GM12875 (cell line): ENCODE measurements around the gene PDGFD.

Source experiments
- H3K4me3 ChIP-seq: one replicate; pipeline ENCODE4 v1.5.1; 2011; ENCODE audit warnings: low read depth, low read length, control low read depth
- TF ChIP-seq, protein P1 (sequence below): IDR thresholded peaks from 2 replicates; pipeline ENCODE4 v1.5.1; 2011; ENCODE audit warnings: low read depth, mild to moderate bottlenecking, control low read depth, inconsistent platforms, low read length, moderate library complexity, borderline replicate concordance; ENCODE audit not compliant: insufficient read depth

The PDGFD gene

DNA sequence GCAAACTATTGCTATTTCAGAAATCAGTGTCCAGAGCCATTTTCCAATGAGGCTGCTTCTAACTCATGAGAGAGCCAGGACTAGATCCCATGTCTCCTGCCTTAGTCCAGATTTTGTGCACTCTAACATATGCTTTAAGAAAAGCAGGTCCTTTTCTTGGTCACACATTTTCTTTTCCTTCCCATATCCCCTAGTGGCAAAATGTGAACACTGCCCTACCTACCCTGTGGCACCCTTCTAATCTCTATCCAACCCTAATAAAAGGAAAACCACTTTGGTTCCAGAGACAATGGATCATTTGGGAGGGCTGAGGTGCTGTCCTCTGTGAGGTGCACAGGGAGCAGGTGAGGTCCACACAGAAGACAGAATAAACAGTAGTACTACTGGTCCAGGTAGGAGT lies 199.6 kb downstream of the PDGFD start:
- TF ChIP-seq, protein P1, sequence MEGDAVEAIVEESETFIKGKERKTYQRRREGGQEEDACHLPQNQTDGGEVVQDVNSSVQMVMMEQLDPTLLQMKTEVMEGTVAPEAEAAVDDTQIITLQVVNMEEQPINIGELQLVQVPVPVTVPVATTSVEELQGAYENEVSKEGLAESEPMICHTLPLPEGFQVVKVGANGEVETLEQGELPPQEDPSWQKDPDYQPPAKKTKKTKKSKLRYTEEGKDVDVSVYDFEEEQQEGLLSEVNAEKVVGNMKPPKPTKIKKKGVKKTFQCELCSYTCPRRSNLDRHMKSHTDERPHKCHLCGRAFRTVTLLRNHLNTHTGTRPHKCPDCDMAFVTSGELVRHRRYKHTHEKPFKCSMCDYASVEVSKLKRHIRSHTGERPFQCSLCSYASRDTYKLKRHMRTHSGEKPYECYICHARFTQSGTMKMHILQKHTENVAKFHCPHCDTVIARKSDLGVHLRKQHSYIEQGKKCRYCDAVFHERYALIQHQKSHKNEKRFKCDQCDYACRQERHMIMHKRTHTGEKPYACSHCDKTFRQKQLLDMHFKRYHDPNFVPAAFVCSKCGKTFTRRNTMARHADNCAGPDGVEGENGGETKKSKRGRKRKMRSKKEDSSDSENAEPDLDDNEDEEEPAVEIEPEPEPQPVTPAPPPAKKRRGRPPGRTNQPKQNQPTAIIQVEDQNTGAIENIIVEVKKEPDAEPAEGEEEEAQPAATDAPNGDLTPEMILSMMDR: 0 out of 2 replicates have a peak, but pooled peaks have one; percentile 16
- no peak overlapping the region for H3K4me3 ChIP-seq

DNA sequence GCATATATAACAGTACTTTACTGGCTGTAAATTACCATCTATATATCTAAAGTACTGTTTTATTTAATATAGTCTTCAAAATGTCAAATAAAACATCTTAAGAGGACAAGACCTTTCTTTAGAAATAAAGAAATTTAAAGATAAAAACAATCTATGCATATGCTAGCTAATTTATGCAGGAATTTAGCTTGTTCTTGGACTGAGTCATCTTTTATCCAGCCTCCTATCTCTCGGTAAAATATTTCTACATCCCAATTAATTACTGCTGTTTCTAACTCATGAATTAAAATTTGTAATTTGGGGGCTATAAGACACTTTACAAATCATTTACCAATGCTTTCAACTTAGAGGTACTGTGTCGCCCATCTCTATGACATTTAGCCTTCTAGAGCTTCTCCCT lies 200.3 kb downstream of the PDGFD start:
- H3K4me3 ChIP-seq: no peak overlapping the region
- TF ChIP-seq, protein P1: no peak

DNA sequence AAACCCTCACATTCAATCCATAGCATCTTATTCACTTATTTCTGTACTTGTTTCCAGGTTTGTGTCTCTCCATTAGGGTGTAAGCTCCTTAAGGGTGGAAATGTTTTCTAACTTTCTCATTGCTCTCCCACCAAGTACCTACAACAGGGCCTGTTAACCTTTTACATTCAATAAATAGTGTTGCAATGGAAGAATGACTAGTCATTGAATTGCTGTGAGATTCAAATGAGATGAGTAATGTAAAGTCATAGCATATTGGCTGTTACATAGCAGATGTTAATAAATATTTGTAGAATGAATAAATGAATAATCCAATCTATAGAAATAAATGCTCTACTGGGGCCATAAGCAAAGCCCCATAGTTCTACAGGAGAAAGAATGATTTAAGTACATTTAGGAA lies 202.9 kb downstream of the PDGFD start:
- no peak overlapping the region for H3K4me3 ChIP-seq
- TF ChIP-seq, protein P1: no peak

DNA sequence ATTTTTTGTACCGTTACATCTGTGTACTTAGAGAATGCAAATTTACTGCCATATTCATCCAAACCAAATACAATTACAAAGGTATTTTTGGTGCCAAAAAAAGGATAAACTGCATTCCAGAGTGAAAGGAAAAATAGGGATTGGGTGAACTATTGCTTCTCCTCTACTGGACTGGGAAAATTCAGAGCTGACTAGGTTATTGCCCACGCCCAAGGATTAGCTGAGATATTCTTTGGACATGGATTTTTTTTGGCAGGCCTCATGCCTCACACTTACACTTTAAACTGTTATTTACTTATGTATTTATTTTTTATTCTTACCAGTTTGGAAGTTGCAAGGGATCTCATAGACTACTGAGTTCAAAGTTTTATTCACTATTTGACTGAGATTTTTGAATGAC lies 203.8 kb downstream of the PDGFD start:
- H3K4me3 ChIP-seq: no peak overlapping the region
- TF ChIP-seq, protein P1: no peak

DNA sequence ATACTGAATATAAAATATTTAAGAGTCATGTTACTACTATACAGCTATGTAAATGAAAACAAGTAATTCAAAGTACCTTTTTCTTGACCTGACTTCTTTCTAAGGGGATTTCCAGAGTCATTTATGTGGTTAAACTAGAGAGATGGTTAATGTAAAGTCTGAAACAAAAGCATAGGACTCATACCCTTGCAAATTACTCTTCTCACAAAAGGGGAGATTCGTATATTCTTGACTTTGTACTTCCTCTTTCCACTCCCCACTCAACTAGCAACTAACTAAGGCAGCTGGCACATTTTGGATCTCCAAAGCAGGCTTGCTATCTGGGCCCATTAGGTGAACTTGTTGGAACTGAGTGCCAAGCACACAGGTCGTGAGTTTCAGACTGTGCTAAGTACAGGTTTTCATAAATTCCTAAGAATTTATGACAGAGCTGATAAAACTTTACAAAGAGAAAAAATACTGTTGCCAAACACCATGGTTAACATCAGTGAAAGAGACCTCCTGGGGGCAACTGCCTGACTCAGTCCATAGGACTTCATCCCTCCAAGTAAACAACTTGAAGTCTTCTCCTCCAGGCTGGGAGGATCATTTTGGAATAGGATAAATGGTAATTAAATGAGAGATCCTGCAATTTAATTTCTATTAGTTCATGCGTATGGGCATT lies 204.5 kb downstream of the PDGFD start:
- TF ChIP-seq, protein P1: no peak
- no peak overlapping the region for H3K4me3 ChIP-seq

DNA sequence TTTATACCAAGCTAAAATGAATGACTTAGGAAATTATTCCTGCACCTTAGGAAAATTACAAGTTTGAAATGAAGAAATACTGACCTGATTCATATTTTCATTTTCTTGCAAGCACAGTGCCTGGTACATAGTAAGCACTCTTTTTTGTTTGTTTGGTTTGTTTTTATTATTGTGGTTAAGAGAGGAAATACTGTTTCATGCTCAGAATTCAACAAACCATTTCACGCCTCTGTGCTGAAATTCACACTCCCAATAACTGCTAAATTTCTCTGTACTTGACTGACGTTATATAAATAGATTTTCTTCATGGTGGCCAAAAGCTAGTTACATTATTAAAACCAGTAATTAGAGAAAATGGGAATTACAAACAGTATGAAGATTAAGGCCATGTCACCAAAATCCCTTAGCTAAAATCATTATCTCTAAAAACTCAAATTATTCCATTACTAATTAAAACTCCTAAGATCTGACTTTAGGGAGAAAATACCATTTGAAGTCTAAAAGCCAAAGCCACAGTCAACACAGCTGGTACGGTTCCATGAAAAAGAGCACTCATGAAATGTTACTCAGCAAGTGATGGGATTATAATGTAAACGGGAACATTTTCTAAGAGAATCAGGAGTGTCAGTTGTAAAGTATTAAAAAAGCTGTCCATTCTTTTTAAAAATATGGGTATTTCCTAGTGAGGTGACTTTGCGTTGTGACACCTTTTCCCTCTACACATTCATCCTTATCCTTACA lies 205.3 kb downstream of the PDGFD start:
- no peak overlapping the region for H3K4me3 ChIP-seq
- TF ChIP-seq, protein P1: no peak
